ENCODE results near the gene THOP1.
A peak's percentile ranks its signal among the peaks of the same experiment; 100 is the strongest.
"Not testable (repeated sequence)": the region's sequence is repeated elsewhere in the genome, so short reads cannot be mapped to it uniquely, and the experiment has no call there.

THOP1 gene

DNA sequence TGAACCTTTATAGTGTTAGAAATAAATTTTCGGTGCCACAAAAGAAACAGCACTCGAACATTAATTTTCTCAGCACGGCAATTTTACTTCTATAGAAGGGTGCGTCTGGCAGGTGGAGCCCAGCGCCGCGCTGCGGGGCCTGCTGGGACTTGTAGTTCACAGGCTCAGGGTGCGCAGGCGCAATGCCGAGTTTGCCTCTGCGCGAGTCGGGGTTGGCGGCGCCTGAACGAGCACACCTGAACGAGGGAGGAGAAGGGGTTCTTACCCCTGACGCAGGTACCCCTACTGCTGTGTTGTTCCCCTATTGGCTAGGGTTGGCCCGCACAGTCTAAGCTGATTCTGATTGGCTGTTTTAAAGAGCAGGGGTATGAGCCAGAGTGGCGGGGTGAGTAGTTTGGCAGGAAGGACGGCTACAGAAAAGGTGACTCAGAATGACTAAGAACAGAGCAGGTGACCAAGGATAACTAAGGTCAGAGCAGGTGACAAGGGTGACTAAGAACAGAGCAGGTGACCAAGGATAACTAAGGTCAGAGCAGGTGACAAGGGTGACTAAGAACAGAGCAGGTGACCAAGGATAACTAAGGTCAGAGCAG, 32.0 kb downstream of the THOP1 start:
- DNase-seq (ENCODE audit: low read depth in 3 of 3) = not testable (repeated sequence)

- peak; percentile 94 to 98 (median 97) for DNase-seq (ENCODE audit: low read depth in 3 of 3)
Observed at GRCh38 chr19:2819540-2820111, 34.3 kb downstream of the THOP1 start, which contains the start of gene ZNF554. Gene ZNF554, plus strand, starts transcription at chr19:2819868. Its CDS starts 204 bp downstream, at chr19:2820072.

GRCh38 chr19:2820112-2820702, 34.9 kb downstream of the THOP1 start:
- DNase-seq (ENCODE audit: low read depth in 3 of 3) = no peak

GRCh38 chr19:2822846-2823245, 37.5 kb downstream of the THOP1 start:
- DNase-seq (ENCODE audit: low read depth in 3 of 3) = no peak

- DNase-seq (ENCODE audit: low read depth in 3 of 3) = no peak
Observed at GRCh38 chr19:2823646-2824045, 38.3 kb downstream of the THOP1 start.

- DNase-seq (ENCODE audit: low read depth in 3 of 3) = no peak
Observed at GRCh38 chr19:2824129-2824528, 38.8 kb downstream of the THOP1 start.

DNA sequence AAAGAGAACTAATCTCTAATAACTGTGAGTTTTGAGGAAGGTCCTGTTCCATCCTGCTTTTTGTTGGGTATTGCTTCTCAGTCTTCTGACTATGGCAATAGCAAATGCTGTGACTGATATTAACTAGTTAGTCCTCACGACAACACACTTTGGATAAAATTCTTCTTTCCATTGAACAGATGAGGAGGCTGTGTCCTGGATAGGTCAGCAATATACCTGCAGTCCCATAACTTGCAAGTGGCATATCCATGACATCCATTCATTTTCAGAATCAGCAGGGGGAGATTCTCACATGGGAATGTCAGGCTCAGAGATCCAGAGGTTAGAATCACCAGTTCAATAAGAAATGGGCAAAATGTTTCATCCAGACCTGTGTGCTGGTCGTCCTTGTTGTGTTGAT, 41.7 kb downstream of the THOP1 start:
- DNase-seq (ENCODE audit: low read depth in 3 of 3) = no peak

DNA sequence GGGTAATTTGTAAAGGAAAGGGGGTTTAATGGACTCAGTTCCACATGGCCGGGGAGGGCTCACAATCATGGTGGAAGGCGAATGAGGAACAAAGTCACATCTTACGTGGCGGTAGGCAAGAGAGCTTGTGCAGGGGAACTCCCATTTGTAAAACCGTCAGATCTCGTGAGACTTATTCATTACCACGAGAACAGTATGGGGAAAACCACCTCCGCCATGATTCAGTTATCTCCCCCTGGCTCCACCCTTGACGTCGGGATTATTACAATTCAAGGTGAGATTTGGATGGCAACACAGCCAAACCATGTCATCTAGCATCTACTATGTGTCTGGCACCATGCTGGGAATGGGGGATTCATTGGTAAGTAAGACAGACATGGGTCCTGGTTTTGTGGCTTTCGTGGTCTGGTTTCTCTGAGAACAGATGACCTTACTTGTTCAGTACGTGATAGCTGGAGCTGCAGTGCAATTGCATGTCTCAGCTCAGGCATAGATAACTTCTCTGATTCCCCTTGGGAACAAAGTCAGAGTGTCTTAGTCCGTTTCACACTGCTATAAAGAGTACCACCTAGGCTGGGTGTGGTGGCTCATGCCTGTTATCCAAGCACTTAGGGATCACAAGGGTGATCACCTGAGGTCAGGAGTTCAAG, 42.7 kb downstream of the THOP1 start:
- DNase-seq (ENCODE audit: low read depth in 3 of 3) = no peak

GRCh38 chr19:2834294-2834871, 49.1 kb downstream of the THOP1 start:
- DNase-seq (ENCODE audit: low read depth in 3 of 3) = no peak

GRCh38 chr19:2837430-2837829, 52.1 kb downstream of the THOP1 start:
- no peak for DNase-seq (ENCODE audit: low read depth in 3 of 3)

GRCh38 chr19:2840794-2841791, 55.8 kb downstream of the THOP1 start, which contains the start of gene ZNF555:
Gene ZNF555, plus strand, starts transcription at chr19:2841475. Its CDS starts 98 bp downstream, at chr19:2841573.
- peak; percentile 96 to 99 (median 98) for DNase-seq (ENCODE audit: low read depth in 3 of 3)

GRCh38 chr19:2841855-2842574, 56.7 kb downstream of the THOP1 start:
- DNase-seq (ENCODE audit: low read depth in 3 of 3) = no peak

DNA sequence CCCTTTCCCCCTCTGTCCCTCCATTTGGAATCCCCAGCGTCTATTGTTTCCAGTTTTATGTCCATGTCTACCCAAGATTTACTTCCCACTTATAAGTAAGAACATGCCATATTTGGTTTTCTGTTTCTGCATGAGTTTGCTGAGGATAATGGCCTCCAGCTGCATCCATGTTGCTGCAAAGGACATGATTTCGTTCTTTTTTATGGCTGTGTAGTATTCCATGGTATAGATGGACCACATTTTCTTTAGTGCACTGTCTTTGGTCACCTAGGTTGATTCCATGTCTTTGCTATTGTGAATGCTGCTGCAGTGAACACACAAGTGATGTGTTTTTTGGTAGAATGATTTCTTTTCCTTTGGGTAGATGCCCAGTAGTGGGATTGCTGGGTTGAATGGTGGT, 59.8 kb downstream of the THOP1 start:
- DNase-seq (ENCODE audit: low read depth in 3 of 3) = no peak

- no peak for DNase-seq (ENCODE audit: low read depth in 3 of 3)
Observed at GRCh38 chr19:2846180-2846894, 61.0 kb downstream of the THOP1 start.

DNA sequence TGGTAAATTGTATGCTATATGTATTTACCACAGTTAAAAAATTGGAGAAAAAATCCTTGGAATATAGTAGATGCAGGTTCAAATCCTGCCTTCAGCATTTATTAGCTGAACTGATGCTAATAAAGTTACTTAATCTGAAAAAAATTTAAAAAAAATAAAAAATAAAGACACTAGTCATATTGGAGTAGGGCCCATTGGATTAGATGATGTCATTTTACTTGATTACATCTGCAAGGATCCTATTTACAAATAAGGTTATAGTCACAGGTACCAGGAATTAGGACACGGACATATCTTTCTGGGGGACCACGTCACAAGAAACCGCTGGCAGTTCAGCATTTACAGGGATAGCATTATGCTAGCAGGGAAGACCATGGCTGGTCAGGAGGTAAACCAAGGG, 62.2 kb downstream of the THOP1 start:
- DNase-seq (ENCODE audit: low read depth in 3 of 3) = no peak

- no peak for DNase-seq (ENCODE audit: low read depth in 3 of 3)
Observed at GRCh38 chr19:2848616-2849015, 63.3 kb downstream of the THOP1 start.

DNA sequence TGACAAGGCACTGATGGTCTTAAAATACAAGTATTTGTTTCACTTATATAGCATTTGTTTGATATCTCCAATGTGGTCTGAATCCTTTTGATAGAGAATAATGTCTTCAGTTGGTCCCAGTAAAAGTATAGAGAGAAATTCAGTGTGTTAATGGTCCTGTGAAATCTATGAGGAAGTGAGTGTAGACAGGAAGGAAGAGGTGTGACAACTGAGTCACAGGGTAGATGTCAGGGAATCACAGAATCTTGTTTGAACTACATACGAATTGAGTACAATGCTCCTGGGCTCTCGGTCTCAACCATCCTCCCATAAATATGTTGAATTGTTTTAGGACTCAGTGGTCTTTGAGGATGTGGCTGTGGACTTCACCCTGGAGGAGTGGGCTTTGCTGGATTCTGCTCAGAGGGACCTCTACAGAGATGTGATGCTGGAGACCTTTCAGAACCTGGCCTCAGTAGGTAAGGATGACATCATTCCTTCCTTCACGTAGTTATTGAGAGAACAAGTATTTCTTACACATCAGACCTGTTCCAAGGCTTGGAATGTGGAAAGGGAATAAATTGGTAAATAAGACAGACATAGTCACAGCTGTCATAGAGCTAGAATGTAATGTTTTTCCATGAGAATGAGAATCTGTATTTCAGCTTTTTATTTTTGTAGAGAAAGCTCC, 65.1 kb downstream of the THOP1 start:
- no peak for DNase-seq (ENCODE audit: low read depth in 3 of 3)

- DNase-seq (ENCODE audit: low read depth in 3 of 3) = no peak
Observed at GRCh38 chr19:2852598-2852997, 67.3 kb downstream of the THOP1 start.

GRCh38 chr19:2853015-2853606, 67.8 kb downstream of the THOP1 start:
- no peak for DNase-seq (ENCODE audit: low read depth in 3 of 3)

Data from stimulated activated CD4-positive, alpha-beta T cell treated with anti-CD3 and anti-CD28 coated beads, TNF-alpha, amount 100 ng/mL, for 4 hours (primary cell).